HepG2 (cell line): ENCODE data around the gene PRDX2. TPM values are rescaled to one million over a fixed set of nuclear protein-coding genes. Genes with fewer than 3 reads are reported as not detected.

Experiments
- GABPB1 ChIP-seq: IDR thresholded peaks from 2 replicates; pipeline ENCODE4 v1.6.1; 2016; ENCODE audit warnings: mild to moderate bottlenecking, missing genetic modification reagents, moderate library complexity, missing compliant biosample characterization
- GTF3A ChIP-seq: sonication (generic); formaldehyde crosslinking; conservative IDR thresholded peaks from 2 replicates; pipeline ENCODE4 v1.4.0; 2020; ENCODE audit warnings: mild to moderate bottlenecking, missing genetic modification reagents
- HMGA1 ChIP-seq: sonication (generic); formaldehyde crosslinking; conservative IDR thresholded peaks from 2 replicates; pipeline ENCODE4 v1.4.0; 2020; ENCODE audit warnings: missing genetic modification reagents
- POLR2AphosphoS2 ChIP-seq: IDR thresholded peaks from 2 replicates; pipeline ENCODE4 v1.6.1; 2011; ENCODE audit warnings: low read depth, low read length, improper control_type of control experiment
- POLR2AphosphoS5 ChIP-seq: IDR thresholded peaks from 2 replicates; pipeline ENCODE4 v1.6.1; 2012; ENCODE audit warnings: low read depth, low read length
- PRDM10 ChIP-seq: sonication (generic); formaldehyde crosslinking; IDR thresholded peaks from 2 replicates; pipeline ENCODE4 v1.4.0; 2020; ENCODE audit warnings: low read depth, missing genetic modification reagents
- SALL1 ChIP-seq: sonication (generic); formaldehyde crosslinking; IDR thresholded peaks from 2 replicates; pipeline ENCODE4 v1.8.0; 2022; ENCODE audit warnings: mild to moderate bottlenecking, missing genetic modification reagents
- SIX4 ChIP-seq: sonication (generic); formaldehyde crosslinking; IDR thresholded peaks from 2 replicates; pipeline ENCODE4 v1.4.0; 2020; ENCODE audit warnings: missing genetic modification reagents
- TRIM22 ChIP-seq: fragments of 450-650 bp; IDR thresholded peaks from 2 replicates; pipeline ENCODE4 v1.6.1; 2017
- YEATS4 ChIP-seq: sonication (generic); formaldehyde crosslinking; IDR thresholded peaks from 2 replicates; pipeline ENCODE4 v1.4.0; 2020; ENCODE audit warnings: missing genetic modification reagents, borderline replicate concordance
- ZNF567 ChIP-seq: sonication (generic); formaldehyde crosslinking; IDR thresholded peaks from 2 replicates; pipeline ENCODE4 v1.8.1; 2023; ENCODE audit warnings: mild to moderate bottlenecking, missing genetic modification reagents, borderline replicate concordance
- ZNF687 ChIP-seq: sonication (generic); formaldehyde crosslinking; IDR thresholded peaks from 2 replicates; pipeline ENCODE4 v1.5.1; 2020; ENCODE audit warnings: mild to moderate bottlenecking, missing genetic modification reagents, moderate library complexity
- polyA plus RNA-seq, 8 experiments: library from polyadenylated mRNA; depleted of rRNA in 3 of 8; stranded (reverse) in 7 of 8; unstranded in 1 of 8; fragments of >200 nt; fragmentation: Illumina TruSeq in 4 of 8; extraction: Trizol in 4 of 8; gene quantifications; 2 replicates each; pipeline versions ENCODE4 v1.2.1 to v1.2.3, GENCODE V29; 2011 to 2016; ENCODE audit warnings: low read depth in 4 of 8, missing spikeins in 1 of 8, mixed read lengths in 1 of 8; ENCODE audit not compliant: insufficient read depth in 1 of 8
- total RNA-seq, 5 experiments: library from RNA; depleted of rRNA; stranded (reverse); fragments of >200 nt; fragmentation: Illumina TruSeq; extraction: Trizol; gene quantifications; 2 replicates each; pipeline ENCODE4 v1.2.3, GENCODE V29; 2016; ENCODE audit warnings: low read depth in 1 of 5
- TF ChIP-seq, protein P1 (sequence below): sonication (generic); formaldehyde crosslinking; IDR thresholded peaks from 2 replicates; pipeline ENCODE4 v1.4.0; 2020; ENCODE audit warnings: low read depth, mild to moderate bottlenecking, missing genetic modification reagents
- TF ChIP-seq, protein P2 (sequence below): sonication (generic); formaldehyde crosslinking; conservative IDR thresholded peaks from 2 replicates; pipeline ENCODE4 v1.4.0; 2020; ENCODE audit warnings: mild to moderate bottlenecking, missing genetic modification reagents, moderate library complexity

PRDX2 gene
- total and polyA plus RNA-seq, 2 of the 13 experiments (the other 11 are each of a cell fraction or from before 2014, with no cell fraction given): 218 to 381 TPM

- TF ChIP-seq ZNF687 (CRISPR knock-in tag) (peak; percentile 87), POLR2AphosphoS5 (no peak), SALL1 (CRISPR knock-in tag) (peak; percentile 22; the same call in 1 of the 2 replicates), PRDM10 (CRISPR knock-in tag) (peak; percentile 41; the same call in 1 of the 2 replicates), HMGA1 (CRISPR knock-in tag) (no peak), YEATS4 (CRISPR knock-in tag) (no peak; the same call in 1 of the 2 replicates), POLR2AphosphoS2 (peak; percentile 90), ZNF567 (CRISPR knock-in tag) (no peak), GTF3A (CRISPR knock-in tag) (no peak), GABPB1 (peak; percentile 85), SIX4 (CRISPR knock-in tag) (no peak), TRIM22 (no peak)
- TF ChIP-seq, protein P1, sequence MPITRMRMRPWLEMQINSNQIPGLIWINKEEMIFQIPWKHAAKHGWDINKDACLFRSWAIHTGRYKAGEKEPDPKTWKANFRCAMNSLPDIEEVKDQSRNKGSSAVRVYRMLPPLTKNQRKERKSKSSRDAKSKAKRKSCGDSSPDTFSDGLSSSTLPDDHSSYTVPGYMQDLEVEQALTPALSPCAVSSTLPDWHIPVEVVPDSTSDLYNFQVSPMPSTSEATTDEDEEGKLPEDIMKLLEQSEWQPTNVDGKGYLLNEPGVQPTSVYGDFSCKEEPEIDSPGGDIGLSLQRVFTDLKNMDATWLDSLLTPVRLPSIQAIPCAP (CRISPR knock-in tag): 0 out of 2 replicates have a peak, but pooled peaks have one; percentile 35
- TF ChIP-seq, protein P2, sequence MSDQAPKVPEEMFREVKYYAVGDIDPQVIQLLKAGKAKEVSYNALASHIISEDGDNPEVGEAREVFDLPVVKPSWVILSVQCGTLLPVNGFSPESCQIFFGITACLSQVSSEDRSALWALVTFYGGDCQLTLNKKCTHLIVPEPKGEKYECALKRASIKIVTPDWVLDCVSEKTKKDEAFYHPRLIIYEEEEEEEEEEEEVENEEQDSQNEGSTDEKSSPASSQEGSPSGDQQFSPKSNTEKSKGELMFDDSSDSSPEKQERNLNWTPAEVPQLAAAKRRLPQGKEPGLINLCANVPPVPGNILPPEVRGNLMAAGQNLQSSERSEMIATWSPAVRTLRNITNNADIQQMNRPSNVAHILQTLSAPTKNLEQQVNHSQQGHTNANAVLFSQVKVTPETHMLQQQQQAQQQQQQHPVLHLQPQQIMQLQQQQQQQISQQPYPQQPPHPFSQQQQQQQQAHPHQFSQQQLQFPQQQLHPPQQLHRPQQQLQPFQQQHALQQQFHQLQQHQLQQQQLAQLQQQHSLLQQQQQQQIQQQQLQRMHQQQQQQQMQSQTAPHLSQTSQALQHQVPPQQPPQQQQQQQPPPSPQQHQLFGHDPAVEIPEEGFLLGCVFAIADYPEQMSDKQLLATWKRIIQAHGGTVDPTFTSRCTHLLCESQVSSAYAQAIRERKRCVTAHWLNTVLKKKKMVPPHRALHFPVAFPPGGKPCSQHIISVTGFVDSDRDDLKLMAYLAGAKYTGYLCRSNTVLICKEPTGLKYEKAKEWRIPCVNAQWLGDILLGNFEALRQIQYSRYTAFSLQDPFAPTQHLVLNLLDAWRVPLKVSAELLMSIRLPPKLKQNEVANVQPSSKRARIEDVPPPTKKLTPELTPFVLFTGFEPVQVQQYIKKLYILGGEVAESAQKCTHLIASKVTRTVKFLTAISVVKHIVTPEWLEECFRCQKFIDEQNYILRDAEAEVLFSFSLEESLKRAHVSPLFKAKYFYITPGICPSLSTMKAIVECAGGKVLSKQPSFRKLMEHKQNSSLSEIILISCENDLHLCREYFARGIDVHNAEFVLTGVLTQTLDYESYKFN (CRISPR knock-in tag): peak; percentile 34
Observed at GRCh38 chr19:12793290-12794195, 8.1 kb downstream of the PRDX2 start (continued).
